Trophoblast cell (in vitro differentiated cells and primary cell): ENCODE measurements around the gene PEF1.

Experiments
- DNase-seq, 2 donors: peaks; one replicate each; pipeline ENCODE4 v3.0.0-alpha.2; 2016
- H2AFZ ChIP-seq: 2 replicates; pipeline ENCODE4 v1.6.1; 2013; ENCODE audit warnings: low read length, moderate library complexity, mild to moderate bottlenecking; ENCODE audit not compliant: insufficient read depth, poor library complexity
- H2AK5ac ChIP-seq: 2 replicates; pipeline ENCODE4 v1.6.1; 2013; ENCODE audit warnings: mild to moderate bottlenecking, low read length
- H2BK120ac ChIP-seq: 2 replicates; pipeline ENCODE4 v1.6.1; 2013; ENCODE audit warnings: low read length, mild to moderate bottlenecking, moderate library complexity; ENCODE audit not compliant: insufficient read depth, poor library complexity
- H2BK12ac ChIP-seq: 2 replicates; pipeline ENCODE4 v1.6.1; 2013; ENCODE audit warnings: mild to moderate bottlenecking, low read length, moderate library complexity
- H2BK5ac ChIP-seq: 2 replicates; pipeline ENCODE4 v1.6.1; 2013; ENCODE audit warnings: low read length, low read depth, moderate library complexity, mild to moderate bottlenecking; ENCODE audit not compliant: poor library complexity
- H3K14ac ChIP-seq: 2 replicates; pipeline ENCODE4 v1.6.1; 2013; ENCODE audit warnings: mild to moderate bottlenecking, low read length
- H3K18ac ChIP-seq: 2 replicates; pipeline ENCODE4 v1.6.1; 2013; ENCODE audit warnings: mild to moderate bottlenecking, low read length
- H3K23ac ChIP-seq: 2 replicates; pipeline ENCODE4 v1.6.1; 2013; ENCODE audit warnings: low read length
- H3K27ac ChIP-seq: 2 replicates; pipeline ENCODE4 v1.5.1; 2013; ENCODE audit warnings: low read depth, mild to moderate bottlenecking, inconsistent platforms, low read length, moderate library complexity
- H3K27me3 ChIP-seq: 2 replicates; pipeline ENCODE4 v1.6.1; 2013; ENCODE audit warnings: inconsistent platforms, mild to moderate bottlenecking, low read length, moderate library complexity; ENCODE audit not compliant: insufficient read depth
- H3K36me3 ChIP-seq, 2 experiments: 1 replicate in 1 of 2; 2 replicates in 1 of 2; pipeline ENCODE4 v1.6.1; 2013; ENCODE audit warnings: low read length in 2 of 2, mild to moderate bottlenecking in 2 of 2, moderate library complexity in 1 of 2; ENCODE audit not compliant: insufficient read depth in 2 of 2, control insufficient read depth in 1 of 2
- H3K4ac ChIP-seq: 2 replicates; pipeline ENCODE4 v1.6.1; 2013; ENCODE audit warnings: low read depth, mild to moderate bottlenecking, low read length, moderate library complexity
- H3K4me1 ChIP-seq, 2 experiments: 1 replicate in 1 of 2; 2 replicates in 1 of 2; pipeline ENCODE4 v1.6.1; 2013; ENCODE audit warnings: low read length in 2 of 2, mild to moderate bottlenecking in 2 of 2, moderate library complexity in 1 of 2; ENCODE audit not compliant: insufficient read depth in 2 of 2, control insufficient read depth in 1 of 2
- H3K4me2 ChIP-seq: 2 replicates; pipeline ENCODE4 v1.6.1; 2013; ENCODE audit warnings: inconsistent platforms, mild to moderate bottlenecking, low read length, moderate library complexity
- H3K4me3 ChIP-seq: 2 replicates; pipeline ENCODE4 v1.5.1; 2013; ENCODE audit warnings: mild to moderate bottlenecking, low read depth, low read length, inconsistent platforms
- H3K79me1 ChIP-seq: one replicate; pipeline ENCODE4 v1.6.1; 2013; ENCODE audit warnings: low read length
- H3K79me2 ChIP-seq: 2 replicates; pipeline ENCODE4 v1.6.1; 2013; ENCODE audit warnings: low read length, mild to moderate bottlenecking; ENCODE audit not compliant: control insufficient read depth, insufficient read depth, poor library complexity
- H3K9ac ChIP-seq: 2 replicates; pipeline ENCODE4 v1.6.1; 2013; ENCODE audit warnings: mild to moderate bottlenecking, low read length
- H3K9me3 ChIP-seq: 2 replicates; pipeline ENCODE4 v1.6.1; 2013; ENCODE audit warnings: low read depth, mild to moderate bottlenecking, control low read depth, inconsistent platforms, low read length; ENCODE audit not compliant: insufficient read depth
- H4K12ac ChIP-seq: 2 replicates; pipeline ENCODE4 v1.6.1; 2013; ENCODE audit warnings: low read depth, mild to moderate bottlenecking, low read length, moderate library complexity
- H4K8ac ChIP-seq: 2 replicates; pipeline ENCODE4 v1.6.1; 2013; ENCODE audit warnings: low read depth, mild to moderate bottlenecking, low read length, moderate library complexity
- H4K91ac ChIP-seq: one replicate; pipeline ENCODE4 v1.6.1; 2013; ENCODE audit warnings: low read depth, mild to moderate bottlenecking, low read length, moderate library complexity
- WGBS: extraction: QIAGEN DNeasy Blood & Tissue Kit; methylation state at CpG from one replicate; pipeline ENCODE4 v1.1.7; 2013; ENCODE audit warnings: missing lambda C conversion rate; ENCODE audit not compliant: insufficient read length, insufficient coverage; ENCODE audit errors: extremely low coverage; 5-methylcytosine and 5-hydroxymethylcytosine counted together

The PEF1 gene

GRCh38 chr1:31593770-31594632 is 50.7 kb downstream of the PEF1 start:
- Histone ChIP-seq H4K12ac (no peak overlapping the region), H3K79me2 (peaks cover 3% of the 10 kb centered on the region), H3K18ac (no peak overlapping the region), H3K36me3 (no peaks in the 10 kb centered on the region), H3K14ac (no peak overlapping the region), H2BK120ac (no peak overlapping the region), H3K4ac (no peak overlapping the region), H3K27me3 (no peaks in the 10 kb centered on the region), H3K27ac (no peak overlapping the region), H3K23ac (no peak overlapping the region), H4K91ac (peak overlapping the region; percentile 39), H4K8ac (no peak overlapping the region), H3K9me3 (no peaks in the 10 kb centered on the region), H3K4me3 (peak overlapping the region; percentile 25), H2BK5ac (no peak overlapping the region), H2AK5ac (peak overlapping the region; percentile 87), H2AFZ (peak overlapping the region; percentile 72), H3K4me1 (peaks cover 14 to 21% of the 10 kb centered on the region in 2 experiments), H2BK12ac (peak overlapping the region; percentile 95), H3K9ac (no peak overlapping the region), H3K4me2 (no peak overlapping the region), H3K79me1 (peaks cover 28% of the 10 kb centered on the region)
- peak; percentile 70 to 80 for DNase-seq
- WGBS = no CpG with 5 or more reads among the region's 10 CpGs

- Histone ChIP-seq H3K18ac (no peak overlapping the region), H3K14ac (peak overlapping the region; percentile 41)
- no CpG with 5 or more reads among the region's 5 CpGs for WGBS
These were observed 51.5 kb downstream of the PEF1 start for GRCh38 chr1:31593136-31593665.

GRCh38 chr1:31592132-31592531 is 52.5 kb downstream of the PEF1 start:
- H2AK5ac ChIP-seq = peak overlapping the region; percentile 73
- peak overlapping the region; percentile 58 for H2BK5ac ChIP-seq
- peaks cover 42% of the 10 kb centered on the region for H3K79me1 ChIP-seq
- peaks cover 25 to 36% of the 10 kb centered on the region in 2 experiments for H3K4me1 ChIP-seq
- peak overlapping the region; percentile 87 for H4K91ac ChIP-seq
- peak overlapping the region; percentile 49 for H3K18ac ChIP-seq
- peak overlapping the region; percentile 95 for H2BK12ac ChIP-seq
- peak overlapping the region; percentile 14 for H4K8ac ChIP-seq
- H3K36me3 ChIP-seq = peaks cover 6 to 16% of the 10 kb centered on the region in 2 experiments
- H4K12ac ChIP-seq = no peak overlapping the region
- no peak overlapping the region for H3K9ac ChIP-seq
- no peak for DNase-seq
- no peaks in the 10 kb centered on the region for H3K27me3 ChIP-seq
- no peak overlapping the region for H3K4me2 ChIP-seq
- peak overlapping the region; percentile 39 for H3K4ac ChIP-seq
- no peak overlapping the region for H2AFZ ChIP-seq
- peaks cover 6% of the 10 kb centered on the region for H3K79me2 ChIP-seq
- no peak overlapping the region for H3K23ac ChIP-seq
- H3K4me3 ChIP-seq = no peak overlapping the region
- peak overlapping the region; percentile 76 for H2BK120ac ChIP-seq
- H3K9me3 ChIP-seq = no peaks in the 10 kb centered on the region
- H3K27ac ChIP-seq = peak overlapping the region; percentile 3
- peak overlapping the region; percentile 49 for H3K14ac ChIP-seq

More at GRCh38 chr1:31593136-31593665, 51.5 kb downstream of the PEF1 start:
- no peak for DNase-seq
- Histone ChIP-seq H3K79me2 (peaks cover 6% of the 10 kb centered on the region), H3K4ac (no peak overlapping the region), H2AFZ (no peak overlapping the region), H2BK120ac (peak overlapping the region; percentile 29), H3K4me2 (no peak overlapping the region), H4K8ac (no peak overlapping the region), H4K91ac (peak overlapping the region; percentile 64), H3K4me1 (peaks cover 21 to 29% of the 10 kb centered on the region in 2 experiments), H3K9me3 (no peaks in the 10 kb centered on the region), H3K4me3 (no peak overlapping the region), H3K27ac (no peak overlapping the region), H3K36me3 (peaks cover 2 to 5% of the 10 kb centered on the region in 2 experiments), H3K79me1 (peaks cover 35% of the 10 kb centered on the region), H3K27me3 (no peaks in the 10 kb centered on the region), H3K9ac (no peak overlapping the region), H2AK5ac (peak overlapping the region; percentile 35), H2BK5ac (peak overlapping the region; percentile 26), H2BK12ac (peak overlapping the region; percentile 85), H3K23ac (no peak overlapping the region), H4K12ac (no peak overlapping the region)

- H3K27ac ChIP-seq = peak overlapping the region; percentile 3
- H3K4me2 ChIP-seq = no peak overlapping the region
- H2AK5ac ChIP-seq = peak overlapping the region; percentile 73
- no peaks in the 10 kb centered on the region for H3K9me3 ChIP-seq
- peak overlapping the region; percentile 49 for H3K18ac ChIP-seq
- peak overlapping the region; percentile 76 for H2BK120ac ChIP-seq
- peaks cover 12 to 21% of the 10 kb centered on the region in 2 experiments for H3K36me3 ChIP-seq
- H2BK12ac ChIP-seq = peak overlapping the region; percentile 95
- H3K27me3 ChIP-seq = no peaks in the 10 kb centered on the region
- no CpG with 5 or more reads among the region's 11 CpGs for WGBS
- peak overlapping the region; percentile 71 for H2BK5ac ChIP-seq
- H3K9ac ChIP-seq = no peak overlapping the region
- peaks cover 25 to 36% of the 10 kb centered on the region in 2 experiments for H3K4me1 ChIP-seq
- peaks cover 42% of the 10 kb centered on the region for H3K79me1 ChIP-seq
- peak overlapping the region; percentile 39 for H3K4ac ChIP-seq
- no peak for DNase-seq
- no peak overlapping the region for H3K4me3 ChIP-seq
- no peak overlapping the region for H2AFZ ChIP-seq
- H3K14ac ChIP-seq = peak overlapping the region; percentile 49
- H4K91ac ChIP-seq = peak overlapping the region; percentile 87
- H3K79me2 ChIP-seq = peaks cover 6% of the 10 kb centered on the region
- H4K12ac ChIP-seq = peak overlapping the region; percentile 7
- no peak overlapping the region for H3K23ac ChIP-seq
- H4K8ac ChIP-seq = peak overlapping the region; percentile 14
These were observed 53.1 kb downstream of the PEF1 start for GRCh38 chr1:31591425-31592093.
